CD4-positive, alpha-beta T cell treated with Interleukin-17A for 1 hour (primary cell): ENCODE data around the gene ORC6.
"Not testable (repeated sequence)": the region's sequence is repeated elsewhere in the genome, so short reads cannot be mapped to it uniquely, and the experiment has no call there.

Experiments used
- DNase-seq: peaks from one replicate; pipeline ENCODE4 v3.0.0-alpha.2; 2020

ORC6 gene

GRCh38 chr16:46689365-46690280, at the start of gene ORC6:
Gene ORC6 (plus strand): TSS chr16:46689659. CDS start chr16:46689706, 47 bp downstream.
- DNase-seq, result peak; percentile 96

DNA sequence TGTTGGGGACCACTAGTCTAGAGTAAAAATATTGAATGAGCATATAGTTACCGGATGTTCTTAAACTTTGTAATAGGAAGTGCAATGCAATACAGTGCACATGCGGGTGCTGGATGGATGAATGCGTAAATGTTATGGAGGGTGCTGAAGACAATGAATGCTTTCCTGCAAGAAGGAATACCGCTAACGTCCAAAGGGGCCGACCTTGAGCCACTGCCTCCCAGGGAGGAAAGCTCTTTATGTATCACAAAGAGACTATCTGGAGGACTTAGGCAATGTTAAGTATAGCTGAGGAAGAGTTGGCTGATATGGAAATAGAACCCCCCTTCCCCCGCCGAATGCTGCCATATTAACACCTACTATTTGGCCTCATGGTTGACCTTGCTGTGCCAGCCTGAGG, 40.8 kb upstream of the ORC6 start:
- no peak for DNase-seq

- DNase-seq, result no peak
These were observed 39.7 kb upstream of the ORC6 start for GRCh38 chr16:46649588-46650253.

DNA sequence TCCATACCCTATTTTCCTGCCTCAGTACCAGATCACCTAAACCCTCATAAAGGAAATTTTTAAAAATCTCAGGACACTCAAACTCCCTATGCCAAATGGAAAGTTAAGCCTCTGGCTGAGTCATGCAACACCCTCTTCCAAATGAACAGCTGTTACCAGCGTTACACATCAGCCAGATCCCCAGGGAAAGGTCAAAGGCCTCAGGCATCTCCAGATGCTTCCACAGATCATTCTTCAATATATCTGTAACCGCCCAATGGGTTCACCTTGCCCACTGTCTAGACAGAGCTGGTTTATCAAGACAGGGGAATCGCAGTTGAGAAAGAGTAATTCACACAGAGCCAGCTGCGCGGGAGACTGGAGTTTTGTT, 39.2 kb upstream of the ORC6 start:
- no peak for DNase-seq

DNA sequence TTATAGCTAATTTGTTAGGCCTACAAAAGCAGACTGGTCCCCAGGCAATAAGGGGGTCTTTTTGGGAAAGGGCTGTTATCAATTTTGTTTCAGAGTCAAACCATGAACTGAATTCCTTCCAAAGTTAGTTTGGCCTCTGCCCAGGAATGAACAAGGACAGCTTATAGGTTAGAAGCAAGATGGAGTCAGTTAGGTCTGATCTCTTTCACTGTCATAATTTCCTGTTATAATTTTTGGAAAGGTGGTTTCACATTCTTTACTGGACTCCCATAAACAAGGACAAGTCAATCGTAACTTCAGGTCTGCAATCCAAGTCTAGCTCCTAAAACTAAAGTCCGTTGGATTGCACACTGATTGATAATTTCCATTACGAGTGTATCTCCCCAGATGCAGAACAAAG, 38.2 kb upstream of the ORC6 start:
- DNase-seq, result no peak

DNA sequence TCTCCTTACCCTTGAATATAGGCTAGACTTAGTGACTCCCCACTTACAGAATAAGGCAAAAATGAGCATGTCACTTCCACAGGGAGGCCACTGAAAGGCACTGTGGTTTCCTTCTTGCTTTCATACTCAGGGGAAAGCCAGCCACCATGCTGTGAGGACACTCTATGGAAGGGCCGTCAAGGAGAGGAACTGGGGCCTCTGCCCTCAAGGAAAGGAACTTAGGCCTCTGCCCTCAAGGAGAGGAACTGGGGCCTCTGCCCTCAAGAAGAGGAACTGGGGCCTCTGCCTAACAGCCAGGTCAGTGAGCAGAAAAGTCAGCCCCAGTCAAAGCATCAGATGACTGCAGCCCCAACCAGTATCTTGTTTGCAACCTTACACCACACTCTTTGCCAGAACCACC, 30.5 kb upstream of the ORC6 start:
- DNase-seq, result peak; percentile 42

DNA sequence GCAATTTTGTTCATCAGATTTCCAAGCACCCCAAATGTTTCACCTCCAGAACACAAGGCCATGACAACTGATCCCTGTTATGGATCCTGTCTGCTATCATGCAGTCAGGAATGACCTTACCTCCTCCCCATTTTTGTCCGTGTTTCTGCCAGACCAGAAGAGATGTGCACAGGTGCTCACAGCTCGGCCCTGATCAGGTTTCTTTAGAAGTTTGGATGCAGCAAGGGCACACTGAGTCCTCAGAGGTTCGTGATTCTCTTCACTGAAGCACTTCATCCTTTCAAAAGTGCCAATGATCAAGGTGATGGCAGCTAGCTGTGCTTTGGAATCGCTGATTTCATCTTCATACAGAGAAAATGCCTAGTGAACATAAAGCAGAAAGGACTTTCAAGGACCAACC, 27.3 kb upstream of the ORC6 start:
- no peak for DNase-seq

- peak; percentile 65 for DNase-seq
These were observed 16.0 kb upstream of the ORC6 start for GRCh38 chr16:46673320-46674013.

DNA sequence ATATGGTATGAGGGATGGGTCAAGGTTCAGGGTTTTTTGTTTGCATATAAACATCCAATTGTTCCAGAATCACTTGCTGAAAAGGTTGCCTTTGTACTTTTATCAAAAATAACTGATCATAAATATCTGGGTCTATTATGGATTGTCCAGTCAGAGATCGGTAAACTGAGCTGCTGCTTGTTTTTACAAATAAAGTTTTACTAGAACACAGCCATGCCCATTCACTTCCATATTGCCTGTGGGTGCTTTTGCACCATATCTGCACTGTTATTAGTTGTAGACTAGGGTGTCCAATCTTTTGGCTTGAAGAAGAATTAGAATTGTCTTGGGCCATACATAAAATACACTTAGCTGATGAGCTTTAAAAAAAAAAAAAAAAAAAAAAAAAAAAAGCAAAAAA, 11.5 kb upstream of the ORC6 start:
- DNase-seq, result not testable (repeated sequence)

GRCh38 chr16:46681867-46682266, 7.6 kb upstream of the ORC6 start:
- not testable (repeated sequence) for DNase-seq

- no peak for DNase-seq
These were observed 2.5 kb upstream of the ORC6 start for GRCh38 chr16:46686815-46687473.

GRCh38 chr16:46687486-46687885, 2.0 kb upstream of the ORC6 start:
- DNase-seq, result no peak

- DNase-seq, result peak; percentile 4
These were observed 1.3 kb upstream of the ORC6 start for GRCh38 chr16:46688101-46688653.

- peak; percentile 99 for DNase-seq
These were observed 650 bp upstream of the ORC6 start, which contains the start of gene VPS35 for GRCh38 chr16:46688654-46689364. Gene VPS35 (minus strand): TSS chr16:46689178. CDS start chr16:46689133, 45 bp downstream.

- DNase-seq, result peak; percentile 7
These were observed 1.1 kb downstream of the ORC6 start for GRCh38 chr16:46690281-46691178.

GRCh38 chr16:46691726-46692125, 2.3 kb downstream of the ORC6 start:
- DNase-seq, result no peak

- DNase-seq, result no peak
These were observed 4.1 kb downstream of the ORC6 start for GRCh38 chr16:46693598-46693997.

- DNase-seq, result no peak
These were observed 6.5 kb downstream of the ORC6 start for GRCh38 chr16:46695937-46696336.

DNA sequence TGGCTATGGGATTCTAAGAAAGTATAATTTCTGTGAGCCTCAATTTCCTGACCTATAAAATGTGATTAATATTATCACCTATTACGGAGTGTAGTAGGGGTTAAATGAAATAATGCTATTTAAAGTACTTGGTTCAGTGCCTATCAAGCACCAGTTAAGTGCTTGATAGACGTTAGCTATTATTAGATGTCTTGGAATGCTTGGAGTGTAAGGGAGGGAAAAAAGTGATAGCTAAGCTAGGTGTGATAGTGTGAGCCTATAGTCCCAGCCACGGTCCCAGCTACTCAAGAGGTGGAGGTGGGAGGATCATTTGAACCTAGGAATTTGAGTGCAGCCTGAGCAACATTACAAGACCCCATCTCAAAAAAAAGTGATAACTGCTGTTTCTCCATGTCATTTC, 7.5 kb downstream of the ORC6 start:
- DNase-seq, result no peak

GRCh38 chr16:46700048-46700447, 10.6 kb downstream of the ORC6 start:
- DNase-seq, result no peak

DNA sequence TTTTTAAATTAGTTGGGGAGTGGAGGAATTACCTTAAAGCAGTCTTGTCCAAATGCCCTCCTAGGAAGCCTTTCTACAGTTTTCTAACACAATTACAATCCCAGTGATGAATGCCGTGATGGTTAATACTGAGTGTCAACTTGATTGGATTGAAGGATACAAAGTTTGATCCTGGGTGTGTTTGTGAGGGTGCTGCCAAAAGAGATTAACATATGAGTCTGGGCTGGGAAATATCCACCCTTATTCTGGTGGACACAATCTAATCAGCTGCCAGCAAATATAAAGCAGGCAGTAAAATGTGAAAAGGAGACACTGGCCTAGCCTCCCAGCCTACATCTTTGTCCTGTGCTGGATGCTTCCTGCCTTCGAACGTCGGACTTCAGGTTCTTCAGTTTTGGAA, 12.2 kb downstream of the ORC6 start:
- no peak for DNase-seq
